Endometrium (tissue), 2 donors: ENCODE data around the gene TBC1D17.

Experiments
- FAIRE-seq: peaks from 2 replicates; lab custom pipeline; 2012; peaks lifted over from hg19 to GRCh38; lab: Jason Lieb, UNC
- donor health status: control.
- donor health status: control.

TBC1D17 gene

DNA sequence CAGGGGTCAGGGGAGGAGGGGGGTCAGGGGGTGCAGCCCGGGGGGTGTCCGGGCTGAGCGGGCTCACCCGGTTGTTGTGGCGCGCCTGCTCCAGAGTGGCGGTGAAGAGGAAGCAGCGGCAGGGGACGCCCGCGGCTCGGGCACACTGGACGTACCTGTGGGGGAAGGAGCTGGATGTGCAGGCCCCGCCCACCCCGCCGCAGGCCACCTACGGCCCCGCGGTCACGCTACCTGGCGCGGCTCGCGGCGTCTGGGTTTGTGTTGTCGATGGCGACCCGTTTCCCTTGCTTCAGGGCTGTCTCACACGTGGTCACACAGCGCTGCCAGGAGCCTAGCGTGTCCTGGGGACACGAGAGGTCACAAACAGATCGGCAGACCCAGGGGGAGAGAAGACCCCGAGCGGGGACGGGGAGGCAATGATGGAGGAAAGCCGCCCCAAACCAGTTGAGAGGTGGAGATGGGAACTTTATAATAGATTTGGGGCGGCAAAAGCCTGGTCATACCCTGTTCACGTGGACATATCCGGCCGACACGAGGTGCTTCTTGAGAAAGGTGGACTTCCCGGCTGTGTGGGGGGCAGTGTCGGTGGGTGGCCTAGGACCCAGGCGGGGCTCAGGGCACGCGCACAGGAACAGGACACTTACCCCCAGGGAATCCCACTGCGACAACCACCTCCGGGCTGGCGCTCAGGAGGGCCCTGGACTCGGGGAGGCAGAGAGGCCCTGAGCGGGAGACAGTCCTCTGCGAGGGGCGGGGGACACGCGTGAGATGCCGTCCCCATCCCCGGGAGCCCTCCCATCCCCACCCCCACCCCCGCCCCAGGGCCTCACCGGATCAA is 15.7 kb upstream of the TBC1D17 start:
- no peak for FAIRE-seq

- FAIRE-seq: no peak
Measured at GRCh38 chr19:49862391-49863253, 14.9 kb upstream of the TBC1D17 start.

- no peak for FAIRE-seq
Measured at GRCh38 chr19:49863254-49863934, 14.1 kb upstream of the TBC1D17 start.

DNA sequence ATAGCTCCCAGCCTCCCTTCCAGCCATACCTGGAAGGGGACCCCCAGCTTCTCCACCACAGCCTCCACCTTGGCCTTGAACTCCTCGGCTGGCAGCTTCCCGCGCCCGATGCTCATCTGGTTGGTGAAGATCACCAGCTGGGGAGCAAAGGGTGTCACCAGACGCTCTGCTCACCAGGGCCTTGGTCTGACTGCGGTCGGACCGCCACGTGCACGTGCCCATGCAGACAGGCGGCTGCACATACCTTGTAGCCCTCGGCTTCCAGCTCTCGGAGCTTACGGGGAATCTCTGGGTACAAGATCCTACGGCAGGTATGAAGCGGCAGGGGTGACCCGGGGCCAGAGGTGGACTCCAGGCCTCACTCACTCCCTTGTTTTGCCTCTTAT is 13.6 kb upstream of the TBC1D17 start:
- FAIRE-seq: no peak

DNA sequence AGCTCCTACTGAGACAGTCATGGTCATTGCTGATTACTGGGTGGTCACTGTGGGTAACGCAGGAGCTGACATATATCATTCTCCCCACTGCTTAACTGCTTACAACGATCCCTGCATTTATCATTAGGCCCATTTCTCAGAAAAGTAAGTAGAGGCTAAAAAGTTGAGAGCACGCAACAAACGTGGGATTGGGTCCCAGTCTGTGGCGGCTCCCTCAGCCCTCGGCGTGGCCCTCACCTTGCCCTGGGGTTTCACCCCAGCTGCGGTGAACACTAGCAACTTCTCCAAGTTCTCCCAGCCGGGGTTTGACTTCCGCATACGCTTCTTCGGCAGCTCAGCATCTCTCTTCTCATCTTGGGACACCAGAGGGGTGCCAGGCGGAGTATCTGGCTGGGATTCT is 12.6 kb upstream of the TBC1D17 start:
- FAIRE-seq: no peak

- no peak for FAIRE-seq
Measured at GRCh38 chr19:49866933-49867782, 10.3 kb upstream of the TBC1D17 start, which contains the start of gene PNKP. Gene PNKP (minus strand): TSS chr19:49867576. CDS start chr19:49867204, 372 bp downstream.

GRCh38 chr19:49869009-49869483 is 8.5 kb upstream of the TBC1D17 start:
- FAIRE-seq: no peak

DNA sequence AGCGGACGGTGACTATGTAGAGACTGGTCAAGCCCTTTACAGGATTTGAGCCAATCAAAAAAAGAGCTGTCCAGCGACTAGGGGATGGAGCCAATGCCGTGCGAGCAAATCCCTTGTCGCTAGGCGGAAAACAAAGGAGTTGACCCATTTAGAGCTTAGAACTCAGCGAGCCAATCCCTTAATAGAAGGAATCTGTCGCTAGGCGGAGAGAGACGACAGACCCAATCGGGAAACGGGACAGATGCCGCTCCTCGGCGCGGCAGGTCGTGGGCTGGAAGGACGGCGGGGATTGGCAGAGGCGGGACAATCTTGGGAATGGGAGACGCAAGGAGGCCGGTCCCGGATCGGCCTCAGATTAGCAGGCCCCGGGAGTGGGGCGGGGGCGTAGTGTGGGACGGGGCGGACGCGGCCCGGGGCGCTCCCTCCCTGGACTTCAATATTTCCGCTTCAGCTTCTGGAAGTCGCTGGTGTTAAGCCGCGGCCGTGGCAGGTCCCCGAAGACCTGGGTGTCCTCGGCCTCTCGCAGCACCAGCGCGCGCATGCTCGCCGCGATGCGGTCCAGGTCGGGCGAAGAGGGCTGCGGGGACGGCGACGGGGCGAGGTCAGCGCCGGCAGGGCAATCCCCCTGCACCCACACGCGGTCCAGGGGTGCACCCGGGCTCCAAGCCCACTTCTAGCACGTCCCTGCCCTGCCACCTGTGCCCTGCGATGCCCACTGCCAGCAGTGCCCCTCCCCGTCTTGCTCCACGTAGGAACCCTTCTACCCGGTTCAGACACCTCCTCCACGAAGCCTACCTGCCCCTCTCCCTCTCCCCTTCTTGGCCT is 7.8 kb upstream of the TBC1D17 start:
- peak; percentile 100 for FAIRE-seq

DNA sequence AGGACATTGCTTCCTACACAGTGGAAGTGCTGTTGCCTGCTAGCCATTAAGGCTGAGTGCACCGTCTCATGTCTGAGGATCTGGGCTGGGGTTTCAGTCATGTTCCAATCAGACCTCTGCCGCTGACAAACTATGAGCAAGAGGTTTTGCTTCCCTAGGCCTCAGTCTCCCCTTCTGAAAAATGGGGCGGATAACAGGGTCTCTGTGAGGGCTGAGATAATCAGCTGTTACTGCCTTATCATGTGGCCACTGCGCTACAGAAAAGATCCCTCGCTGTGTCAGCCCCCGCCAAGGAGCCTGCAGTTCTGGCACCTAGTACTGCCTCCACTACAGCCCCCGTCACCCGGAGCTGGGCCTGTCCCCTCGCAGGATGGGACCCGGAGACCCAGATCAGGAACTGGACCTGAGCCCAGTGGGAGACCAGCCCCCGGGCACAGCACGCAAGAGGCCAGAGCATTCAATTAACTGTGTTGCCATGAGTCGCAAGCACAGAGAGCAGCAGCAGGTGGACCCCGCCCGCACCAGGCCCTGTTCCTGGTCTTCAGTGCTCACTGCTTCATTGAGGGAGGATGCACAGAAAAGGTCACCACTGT is 7.1 kb upstream of the TBC1D17 start:
- FAIRE-seq: no peak

- FAIRE-seq: no peak
Measured at GRCh38 chr19:49871349-49871985, 6.0 kb upstream of the TBC1D17 start.

- FAIRE-seq: no peak
Measured at GRCh38 chr19:49872245-49873128, 5.0 kb upstream of the TBC1D17 start.

DNA sequence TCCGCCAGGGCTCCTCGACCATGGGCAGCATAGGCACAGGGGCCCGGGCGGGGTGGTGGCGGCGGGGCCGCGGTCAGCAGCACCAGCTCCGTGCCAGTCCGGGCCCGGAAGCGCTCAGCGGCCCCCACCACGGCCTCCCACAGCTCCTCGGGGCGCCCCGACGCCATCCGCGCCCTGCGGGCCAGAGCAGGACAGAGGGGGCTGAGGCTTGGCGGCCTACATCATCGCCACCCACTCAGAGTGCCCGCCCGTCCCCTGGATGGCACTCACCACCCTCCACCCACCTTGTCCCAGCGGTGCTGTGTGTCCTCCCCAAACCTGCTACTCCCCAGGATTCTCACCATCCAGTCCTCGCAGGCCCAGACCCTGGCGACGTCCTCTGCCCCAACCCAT is 4.4 kb upstream of the TBC1D17 start:
- FAIRE-seq: no peak

GRCh38 chr19:49873834-49874233 is 3.7 kb upstream of the TBC1D17 start:
- FAIRE-seq: no peak

GRCh38 chr19:49874503-49875157 is 2.9 kb upstream of the TBC1D17 start:
- no peak for FAIRE-seq

GRCh38 chr19:49875177-49875576 is 2.3 kb upstream of the TBC1D17 start:
- no peak for FAIRE-seq

GRCh38 chr19:49875857-49876421 is 1.6 kb upstream of the TBC1D17 start:
- FAIRE-seq: no peak

GRCh38 chr19:49876422-49877019 is 981 bp upstream of the TBC1D17 start:
- peak; percentile 97 for FAIRE-seq
